Stimulated activated effector memory CD8-positive, alpha-beta T cell treated with anti-CD3 and anti-CD28 coated beads, Interleukin-12 subunit alpha, Interleukin-12 subunit beta, amount 100 ng/mL, for 72 hours (primary cell): ENCODE results near the gene IKBKG.
"Not testable (repeated sequence)": the region's sequence is repeated elsewhere in the genome, so short reads cannot be mapped to it uniquely, and the experiment has no call there.

ENCODE experiments used
- ATAC-seq: fragments of 150-1000 bp; cut with Tn5 transposase; 2 replicates; pipeline ENCODE4 v1.10.0; 2021
- DNase-seq, 2 donors: peaks; one replicate each; pipeline ENCODE4 v3.0.0; 2021 to 2022; ENCODE audit warnings: low spot score in 2 of 2
- H3K27ac Mint-ChIP-seq: one replicate; pipeline ENCODE4 v1.8.0; 2022; ENCODE audit warnings: mild to moderate bottlenecking, mixed read lengths
- H3K36me3 Mint-ChIP-seq: one replicate; pipeline ENCODE4 v1.8.0; 2022; ENCODE audit warnings: mild to moderate bottlenecking, mixed read lengths
- H3K4me1 Mint-ChIP-seq: one replicate; pipeline ENCODE4 v1.8.0; 2022; ENCODE audit warnings: mixed read lengths
- H3K4me3 Mint-ChIP-seq: one replicate; pipeline ENCODE4 v1.8.0; 2022; ENCODE audit warnings: mild to moderate bottlenecking, mixed read lengths
- H3K9me3 Mint-ChIP-seq: one replicate; pipeline ENCODE4 v1.8.0; 2022; ENCODE audit warnings: mixed read lengths

The IKBKG gene, protein sequence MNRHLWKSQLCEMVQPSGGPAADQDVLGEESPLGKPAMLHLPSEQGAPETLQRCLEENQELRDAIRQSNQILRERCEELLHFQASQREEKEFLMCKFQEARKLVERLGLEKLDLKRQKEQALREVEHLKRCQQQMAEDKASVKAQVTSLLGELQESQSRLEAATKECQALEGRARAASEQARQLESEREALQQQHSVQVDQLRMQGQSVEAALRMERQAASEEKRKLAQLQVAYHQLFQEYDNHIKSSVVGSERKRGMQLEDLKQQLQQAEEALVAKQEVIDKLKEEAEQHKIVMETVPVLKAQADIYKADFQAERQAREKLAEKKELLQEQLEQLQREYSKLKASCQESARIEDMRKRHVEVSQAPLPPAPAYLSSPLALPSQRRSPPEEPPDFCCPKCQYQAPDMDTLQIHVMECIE

DNA sequence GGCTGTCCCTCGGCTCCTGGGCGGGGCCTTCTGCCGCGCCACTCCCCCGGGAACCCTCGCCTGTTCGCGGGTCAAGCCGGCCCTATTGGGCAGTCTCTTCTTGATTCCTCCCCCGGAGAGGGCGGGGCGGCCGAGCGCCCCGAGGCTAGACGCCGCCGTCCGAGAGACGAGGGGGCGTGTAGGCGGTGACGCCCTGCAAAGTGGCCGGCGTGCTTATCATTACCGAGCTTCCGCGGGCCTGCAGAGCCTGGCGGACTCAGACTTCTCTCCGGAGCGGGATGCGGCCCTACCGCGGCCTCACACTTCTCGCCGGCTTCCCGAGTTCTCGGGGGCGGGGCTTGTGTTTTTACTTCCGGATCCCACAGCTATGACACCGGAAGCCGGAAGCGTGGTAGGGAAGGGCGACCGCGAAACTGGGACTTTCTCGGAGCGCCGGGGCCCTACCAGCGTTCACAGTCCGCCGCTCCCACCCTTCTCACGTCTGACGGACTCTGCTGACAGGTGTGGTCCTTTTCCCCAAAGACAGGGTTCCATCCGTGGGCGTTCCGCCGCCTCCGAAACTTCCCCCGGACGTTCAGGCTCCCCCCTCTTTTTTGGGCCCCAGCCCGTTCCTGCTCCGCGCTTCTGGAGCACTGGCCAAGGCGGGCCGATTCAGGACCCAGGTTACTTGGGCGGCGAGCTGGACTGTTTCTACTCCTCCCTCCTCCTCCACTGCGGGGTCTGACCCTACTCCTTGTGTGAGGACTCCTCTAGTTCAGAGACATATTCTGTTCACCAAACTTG, at the start of gene IKBKG:
Gene IKBKG (plus strand): TSS at position 376 of the 783 bp plus-strand sequence. CDS start 4,383 bp downstream, outside the sequence.
- Mint-ChIP-seq H3K4me1 (peaks cover 47% of the 10 kb centered on the region), H3K27ac (peak within 1 kb of the TSS; percentile 97), H3K36me3 (peaks cover 79% of the 10 kb centered on the region), H3K9me3 (no peaks in the 10 kb centered on the region), H3K4me3 (peak within 1 kb of the TSS; percentile 99)
- ATAC-seq: peak; percentile 82
- DNase-seq: peak; percentile 83 to 93

DNA sequence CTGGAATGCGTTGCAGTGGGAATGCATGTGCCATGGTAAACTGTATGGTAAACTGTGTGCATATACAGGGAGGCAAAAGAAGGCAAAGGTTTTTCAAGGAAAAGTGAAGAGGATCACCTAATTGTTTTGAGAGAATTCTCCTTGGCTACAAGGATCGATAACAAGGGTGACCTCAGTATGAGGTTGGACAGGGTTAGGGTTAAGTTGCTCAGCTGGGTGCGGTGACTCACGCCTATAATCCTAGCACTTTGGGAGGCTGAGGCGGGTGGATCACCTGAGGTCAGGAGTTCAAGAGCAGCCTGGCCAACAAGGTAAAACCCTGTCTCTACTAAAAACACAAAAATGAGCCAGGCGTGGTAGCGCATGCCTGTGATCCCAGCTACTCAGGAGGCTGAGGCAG, 46.0 kb upstream of the IKBKG start:
- not testable (repeated sequence) for H3K27ac Mint-ChIP-seq, H3K4me3 Mint-ChIP-seq, H3K9me3 Mint-ChIP-seq, ATAC-seq, DNase-seq, H3K4me1 Mint-ChIP-seq
- H3K36me3 Mint-ChIP-seq: peaks cover 16% of the 10 kb centered on the region

DNA sequence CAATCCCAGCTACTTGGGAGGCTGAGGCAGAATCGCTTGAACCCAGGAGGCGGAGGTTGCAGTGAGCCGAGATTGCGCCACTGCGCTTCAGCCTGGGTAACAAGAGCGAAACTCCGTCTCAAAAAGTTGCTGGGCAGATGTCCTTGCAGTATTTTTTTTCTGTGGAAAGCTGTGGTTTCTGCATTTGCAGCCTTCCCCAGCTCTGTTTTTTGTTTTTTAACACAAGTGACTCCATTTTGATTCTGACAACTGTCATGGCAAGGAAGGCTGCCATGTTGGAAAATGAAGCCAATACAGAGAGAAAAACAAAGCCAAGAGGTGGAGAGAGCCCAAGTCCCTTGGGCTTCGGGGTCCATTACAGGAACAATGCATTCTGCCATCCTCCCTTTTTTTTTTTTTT, 45.3 kb upstream of the IKBKG start:
- no peak overlapping the region for H3K4me3 Mint-ChIP-seq
- DNase-seq (no peak), ATAC-seq (no peak)
- no peaks in the 10 kb centered on the region for H3K9me3 Mint-ChIP-seq
- no peak overlapping the region for H3K27ac Mint-ChIP-seq
- no peaks in the 10 kb centered on the region for H3K4me1 Mint-ChIP-seq
- peaks cover 16% of the 10 kb centered on the region for H3K36me3 Mint-ChIP-seq

- Mint-ChIP-seq H3K4me3 (no peak overlapping the region), H3K27ac (no peak overlapping the region), H3K9me3 (no peaks in the 10 kb centered on the region), H3K36me3 (peaks cover 21% of the 10 kb centered on the region), H3K4me1 (no peaks in the 10 kb centered on the region)
- peak; percentile 26 for ATAC-seq
- DNase-seq: no peak
Observed at GRCh38 chrX:154502989-154503388, 44.4 kb upstream of the IKBKG start.

DNA sequence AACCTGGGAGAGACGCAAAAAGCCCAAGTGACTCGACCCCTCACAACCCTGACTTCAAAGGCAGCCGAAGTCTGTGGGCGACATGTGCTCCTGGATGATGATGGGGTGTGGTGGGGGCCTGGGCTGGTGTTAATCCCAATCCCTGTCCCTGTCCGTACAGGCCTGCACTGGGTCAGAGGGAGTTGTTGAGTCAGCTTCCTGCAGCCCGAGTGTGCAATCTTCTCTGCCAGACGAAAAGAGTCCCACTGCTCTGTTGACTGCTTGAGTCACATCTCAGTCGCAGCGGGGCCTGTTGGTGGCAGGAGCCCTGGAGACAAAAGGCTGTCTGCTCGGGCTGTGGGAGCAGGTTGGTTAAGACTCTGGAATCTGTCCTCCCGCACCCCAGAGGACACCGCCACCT, 41.7 kb upstream of the IKBKG start:
- Mint-ChIP-seq H3K36me3 (peaks cover 45% of the 10 kb centered on the region), H3K27ac (no peak overlapping the region), H3K4me3 (no peak overlapping the region), H3K9me3 (no peaks in the 10 kb centered on the region), H3K4me1 (peaks cover 10% of the 10 kb centered on the region)
- ATAC-seq (no peak), DNase-seq (no peak)

DNA sequence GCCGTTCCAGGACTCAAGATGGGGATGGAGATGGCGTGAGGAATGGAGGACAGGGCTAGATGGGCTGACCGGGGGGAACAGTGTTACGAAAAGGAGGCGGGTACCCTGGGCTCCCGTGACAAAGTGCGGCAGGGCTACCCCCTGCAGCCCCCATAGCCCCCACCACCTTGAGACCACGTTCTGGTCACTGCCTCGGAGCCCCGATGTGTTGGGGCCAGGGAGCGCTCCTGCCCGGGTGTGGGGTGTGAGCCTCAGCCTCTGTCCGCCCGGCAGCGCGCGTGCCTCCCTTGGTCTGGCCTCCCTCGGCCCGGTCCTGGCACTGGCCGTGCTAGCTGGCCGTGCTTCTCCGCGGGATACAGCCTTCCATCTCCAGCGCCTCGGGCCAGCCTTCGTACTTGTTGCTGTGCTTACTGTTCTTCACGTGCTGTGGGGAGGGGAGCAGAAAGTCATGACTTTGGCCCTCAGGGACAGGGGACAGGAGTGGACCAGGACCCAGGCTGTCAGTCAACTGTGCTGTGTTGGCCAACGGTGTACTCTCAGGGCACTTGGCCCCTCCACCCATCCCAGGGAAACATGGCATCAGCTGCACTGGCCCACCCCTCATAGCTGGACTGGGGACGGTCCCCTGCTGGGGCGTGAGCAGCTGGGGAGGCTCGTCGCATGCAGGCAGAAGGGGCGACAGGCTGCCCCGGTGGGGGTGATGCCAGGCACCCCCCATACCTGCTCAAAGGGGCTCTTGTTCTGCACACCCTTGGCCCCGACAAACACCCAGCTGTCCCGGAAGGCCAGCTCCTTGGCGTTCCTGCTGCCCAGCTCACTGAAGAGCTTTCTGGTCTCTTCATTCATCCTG, 40.7 kb upstream of the IKBKG start:
- no peak for ATAC-seq
- Mint-ChIP-seq H3K27ac (no peak overlapping the region), H3K4me1 (peaks cover 10% of the 10 kb centered on the region), H3K4me3 (no peak overlapping the region), H3K9me3 (no peaks in the 10 kb centered on the region), H3K36me3 (peaks cover 49% of the 10 kb centered on the region)
- no peak for DNase-seq

DNA sequence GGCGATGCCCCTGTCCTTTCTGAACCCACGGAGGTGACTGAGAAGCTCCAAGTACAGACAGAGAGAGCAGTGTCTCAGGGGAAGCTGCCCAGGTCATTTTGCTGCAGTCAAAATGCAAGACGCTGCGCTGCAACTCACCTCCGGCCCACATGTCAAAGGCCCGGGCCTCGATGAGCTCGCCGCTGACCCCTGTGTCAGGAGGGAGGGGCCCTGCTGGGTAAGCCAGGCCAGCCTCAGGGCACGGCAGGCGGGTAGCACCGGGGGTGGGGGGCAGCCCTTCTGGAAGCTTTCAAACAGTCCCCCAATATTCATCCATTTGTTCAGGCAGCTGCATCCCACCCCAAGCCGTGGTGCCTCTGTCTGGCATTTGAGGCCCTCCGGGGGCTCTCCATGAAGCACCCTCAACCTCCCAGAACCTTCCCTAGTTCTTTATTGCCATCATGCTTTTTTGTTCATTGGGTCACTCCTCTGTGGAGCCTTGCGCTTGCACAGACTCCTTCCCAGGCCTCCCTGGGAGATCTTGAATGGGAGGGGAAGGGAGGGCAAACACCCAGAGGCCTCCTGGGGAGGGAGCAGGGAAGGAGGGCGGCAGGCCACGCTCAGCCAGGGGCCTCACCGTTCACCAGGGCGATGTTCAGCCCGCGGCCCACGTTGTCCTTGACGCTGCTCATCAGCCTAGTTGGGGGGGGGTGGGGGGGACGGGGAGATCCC, 39.6 kb upstream of the IKBKG start:
- Mint-ChIP-seq H3K4me3 (no peak overlapping the region), H3K4me1 (peaks cover 10% of the 10 kb centered on the region), H3K9me3 (no peaks in the 10 kb centered on the region), H3K36me3 (peaks cover 49% of the 10 kb centered on the region), H3K27ac (no peak overlapping the region)
- DNase-seq (no peak), ATAC-seq (no peak)

DNA sequence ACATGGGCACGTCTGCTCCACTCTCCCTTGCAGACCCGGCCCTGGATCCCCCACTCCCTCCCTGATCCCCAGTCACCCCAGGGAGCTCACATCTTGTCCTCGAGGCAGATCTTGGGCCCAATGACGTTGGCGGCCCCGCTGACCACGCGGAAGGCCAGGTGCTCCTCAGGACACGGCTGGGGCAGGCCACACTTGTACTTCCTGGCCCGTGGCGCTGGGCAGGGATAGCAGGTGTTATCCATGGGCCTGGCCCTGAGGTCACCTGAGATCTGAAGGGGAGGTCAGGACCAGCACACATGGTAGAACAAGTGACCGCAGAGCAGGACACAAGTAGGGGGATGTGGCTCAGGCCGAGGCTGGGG, 39.1 kb upstream of the IKBKG start:
- ATAC-seq: no peak
- Mint-ChIP-seq H3K9me3 (no peaks in the 10 kb centered on the region), H3K36me3 (peaks cover 49% of the 10 kb centered on the region), H3K4me3 (no peak overlapping the region), H3K4me1 (peaks cover 11% of the 10 kb centered on the region), H3K27ac (no peak overlapping the region)
- DNase-seq: no peak

- peaks cover 20% of the 10 kb centered on the region for H3K4me1 Mint-ChIP-seq
- no peak overlapping the region for H3K27ac Mint-ChIP-seq
- H3K36me3 Mint-ChIP-seq: peaks cover 49% of the 10 kb centered on the region
- DNase-seq: no peak
- no peak overlapping the region for H3K4me3 Mint-ChIP-seq
- no peak for ATAC-seq
- no peaks in the 10 kb centered on the region for H3K9me3 Mint-ChIP-seq
Observed at GRCh38 chrX:154509455-154509854, 38.0 kb upstream of the IKBKG start.

DNA sequence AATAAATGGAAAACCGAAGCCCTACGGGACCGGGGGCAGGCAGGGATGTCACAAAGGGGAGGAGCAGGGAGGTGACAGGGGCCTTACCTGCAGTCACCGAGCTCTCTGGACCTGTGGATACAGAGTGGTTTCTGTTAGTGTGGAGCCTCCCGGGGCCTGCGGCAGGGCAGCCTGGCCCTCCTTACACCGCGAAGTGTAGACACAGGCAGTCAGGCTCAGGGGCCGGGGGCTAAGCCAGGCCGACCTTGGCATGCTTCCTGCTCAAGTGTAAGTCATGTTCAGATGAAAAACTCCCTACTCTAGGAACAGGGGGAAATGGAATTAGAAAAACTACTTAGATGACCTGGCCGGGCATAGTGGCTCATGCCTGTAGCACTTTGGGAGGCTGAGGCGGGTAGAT, 35.7 kb upstream of the IKBKG start:
- H3K27ac Mint-ChIP-seq: peak overlapping the region; percentile 81
- peaks cover 26% of the 10 kb centered on the region for H3K4me1 Mint-ChIP-seq
- ATAC-seq (no peak), DNase-seq (no peak)
- H3K4me3 Mint-ChIP-seq: no peak overlapping the region
- no peaks in the 10 kb centered on the region for H3K9me3 Mint-ChIP-seq
- H3K36me3 Mint-ChIP-seq: peaks cover 38% of the 10 kb centered on the region

- no peaks in the 10 kb centered on the region for H3K9me3 Mint-ChIP-seq
- ATAC-seq (no peak), DNase-seq (no peak)
- peak overlapping the region; percentile 45 for H3K4me3 Mint-ChIP-seq
- H3K36me3 Mint-ChIP-seq: peaks cover 32% of the 10 kb centered on the region
- H3K4me1 Mint-ChIP-seq: peaks cover 27% of the 10 kb centered on the region
- H3K27ac Mint-ChIP-seq: peak overlapping the region; percentile 80
Observed at GRCh38 chrX:154512879-154513553, 34.4 kb upstream of the IKBKG start.

DNA sequence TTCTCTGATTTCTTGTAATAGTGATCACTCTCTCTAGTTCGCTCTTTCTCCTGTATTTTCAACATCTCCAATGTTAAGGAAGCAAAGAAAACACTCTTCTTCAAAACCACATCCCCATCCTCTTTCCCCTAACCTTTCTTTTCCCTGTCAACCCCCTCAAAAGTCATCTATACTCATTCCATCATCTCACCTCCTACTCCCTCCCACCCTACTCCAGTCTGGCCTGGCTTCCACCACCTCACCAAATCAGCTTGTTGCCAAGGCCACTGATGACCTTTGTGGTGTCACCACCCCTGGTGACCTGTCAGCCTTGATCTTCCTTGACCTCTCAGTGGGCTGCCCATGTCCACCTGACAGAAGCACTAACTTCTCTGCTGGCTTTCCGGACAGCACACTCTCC, 33.7 kb upstream of the IKBKG start:
- ATAC-seq: no peak
- peaks cover 23% of the 10 kb centered on the region for H3K4me1 Mint-ChIP-seq
- no peak for DNase-seq
- H3K4me3 Mint-ChIP-seq: peak overlapping the region; percentile 45
- no peaks in the 10 kb centered on the region for H3K9me3 Mint-ChIP-seq
- H3K36me3 Mint-ChIP-seq: peaks cover 27% of the 10 kb centered on the region
- H3K27ac Mint-ChIP-seq: peak overlapping the region; percentile 80

GRCh38 chrX:154515090-154515965, 32.1 kb upstream of the IKBKG start:
- H3K9me3 Mint-ChIP-seq: no peaks in the 10 kb centered on the region
- peak overlapping the region; percentile 84 for H3K27ac Mint-ChIP-seq
- peak overlapping the region; percentile 81 for H3K4me3 Mint-ChIP-seq
- H3K4me1 Mint-ChIP-seq: peaks cover 16% of the 10 kb centered on the region
- DNase-seq (peak in 1 of 2 donors; percentile 54), ATAC-seq (peak; percentile 22)
- H3K36me3 Mint-ChIP-seq: peaks cover 13% of the 10 kb centered on the region
